ENCODE measurements around the gene TPGS1.
A peak's percentile ranks its signal among the peaks of the same experiment; 100 is the strongest.

Gene TPGS1

DNA sequence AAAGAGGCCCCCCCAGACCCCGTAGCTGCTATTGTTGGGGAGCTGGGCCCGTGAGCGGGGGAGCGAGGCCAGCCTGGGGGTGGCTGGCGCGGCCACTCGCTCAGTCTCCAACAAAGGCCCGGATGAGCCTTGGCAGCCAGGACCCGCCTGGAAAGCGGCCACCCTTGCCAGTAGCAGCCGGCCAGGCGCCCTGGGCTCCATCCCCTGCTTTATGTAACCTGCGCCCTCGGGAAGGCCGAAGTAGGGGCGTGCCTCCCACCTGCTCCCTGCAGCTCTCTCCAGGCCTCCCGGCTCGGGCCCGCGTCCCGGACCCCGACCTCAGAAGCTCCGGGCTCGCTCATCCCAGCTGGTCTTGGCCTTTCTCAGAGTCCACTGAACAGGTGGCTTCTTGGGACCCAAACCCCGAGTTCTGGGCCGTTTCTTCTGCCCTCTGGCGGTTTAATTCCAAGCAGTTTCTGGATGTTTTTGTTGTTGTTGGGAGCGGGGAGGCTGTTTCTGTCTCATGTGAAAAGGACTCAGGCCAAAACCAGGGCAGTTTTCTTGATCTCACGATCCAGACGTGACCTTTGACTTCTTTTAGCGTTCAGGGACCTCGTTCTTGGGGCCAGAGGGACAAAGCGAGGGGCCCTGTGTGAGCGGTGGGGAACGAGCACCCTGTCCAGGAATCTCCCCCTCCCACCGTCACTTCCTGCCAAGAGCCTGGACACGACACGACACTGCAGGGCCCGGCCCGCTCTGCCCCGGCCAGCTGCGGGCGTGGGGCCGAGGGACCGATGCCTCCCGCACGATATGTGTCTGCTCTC is 25.5 kb downstream of the TPGS1 start:
- H3K9ac ChIP-seq (ENCODE audit: low read depth, low read length), result peak overlapping the region; percentile 97
- H3K4me1 ChIP-seq (ENCODE audit: control insufficient read depth, insufficient read depth, low read length), result peaks cover 28% of the 10 kb centered on the region
- H3K9me3 ChIP-seq (replicated peaks; ENCODE audit: low read length), result no peaks in the 10 kb centered on the region
- no peaks in the 10 kb centered on the region for H3K27me3 ChIP-seq (ENCODE audit: control insufficient read depth, insufficient read depth, low read length)
- peak overlapping the region; percentile 97 for H3K4me2 ChIP-seq (ENCODE audit: low read length)
- H3K36me3 ChIP-seq (ENCODE audit: insufficient read depth, low read length), result peaks cover 12% of the 10 kb centered on the region
- peak overlapping the region; percentile 99 for H3K4me3 ChIP-seq (ENCODE audit: low read length)

DNA sequence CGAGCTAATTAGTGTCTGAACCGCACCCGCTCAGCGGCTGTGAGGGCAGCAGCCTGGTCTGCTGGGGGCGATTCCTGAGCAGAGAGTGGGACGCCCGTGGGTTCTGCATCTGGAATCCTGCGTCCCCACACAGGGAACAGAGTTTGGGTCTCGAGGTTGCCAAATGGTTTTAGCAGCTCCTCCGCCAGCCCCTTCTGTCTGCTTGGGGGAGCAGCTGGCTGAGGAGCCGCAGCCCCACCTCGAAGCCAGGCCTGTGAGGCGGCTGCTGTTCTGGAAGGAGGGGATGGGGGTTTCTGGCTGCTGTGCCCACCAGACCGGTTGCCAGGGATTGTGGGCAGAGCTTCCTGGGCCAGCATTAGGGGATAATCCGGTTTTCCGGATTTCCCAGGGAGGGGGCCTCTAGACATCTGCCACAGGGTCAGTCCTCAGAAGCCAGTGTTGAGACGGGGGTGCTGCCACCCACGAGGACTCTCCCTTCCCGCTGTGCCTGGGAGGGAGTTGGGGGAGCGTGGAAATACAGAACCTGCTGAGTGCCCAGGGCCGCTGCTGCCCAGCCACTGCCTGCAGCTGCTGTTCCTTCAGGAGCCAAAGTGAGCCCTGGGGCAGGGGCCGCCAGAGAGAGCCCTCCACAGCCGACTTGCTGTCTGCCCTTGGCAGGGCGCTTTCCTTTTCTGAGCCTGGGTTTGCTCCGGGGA is 26.2 kb downstream of the TPGS1 start:
- Histone ChIP-seq H3K4me2 (ENCODE audit: low read length) (peak overlapping the region; percentile 97), H3K36me3 (ENCODE audit: insufficient read depth, low read length) (peaks cover 16% of the 10 kb centered on the region), H3K9ac (ENCODE audit: low read depth, low read length) (peak overlapping the region; percentile 97), H3K4me3 (ENCODE audit: low read length) (peak overlapping the region; percentile 99), H3K27me3 (ENCODE audit: control insufficient read depth, insufficient read depth, low read length) (no peaks in the 10 kb centered on the region), H3K4me1 (ENCODE audit: control insufficient read depth, insufficient read depth, low read length) (peaks cover 28% of the 10 kb centered on the region), H3K9me3 (replicated peaks; ENCODE audit: low read length) (no peaks in the 10 kb centered on the region)

DNA sequence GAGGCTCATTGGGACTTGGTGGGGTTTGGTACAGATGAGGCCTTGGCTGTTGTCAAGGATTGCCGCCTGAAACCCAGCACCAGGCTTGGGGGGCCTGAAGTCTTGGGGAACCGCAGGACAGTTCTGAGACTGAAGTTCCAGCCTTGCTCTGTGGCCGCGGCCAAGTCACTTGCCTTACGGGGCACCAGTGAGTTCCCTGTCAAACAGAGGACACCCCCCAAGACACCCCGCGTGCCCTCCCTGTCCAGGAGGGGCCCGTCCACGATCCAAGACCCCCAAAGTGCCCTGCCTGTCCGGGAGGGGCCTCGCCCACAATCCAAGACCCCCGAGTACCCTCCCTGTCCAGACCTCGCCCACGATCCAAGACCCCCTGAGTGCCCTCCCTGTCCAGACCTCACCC is 26.8 kb downstream of the TPGS1 start:
- peaks cover 28% of the 10 kb centered on the region for H3K4me1 ChIP-seq (ENCODE audit: control insufficient read depth, insufficient read depth, low read length)
- peaks cover 16% of the 10 kb centered on the region for H3K36me3 ChIP-seq (ENCODE audit: insufficient read depth, low read length)
- no peaks in the 10 kb centered on the region for H3K9me3 ChIP-seq (replicated peaks; ENCODE audit: low read length)
- H3K9ac ChIP-seq (ENCODE audit: low read depth, low read length), result peak overlapping the region; percentile 97
- no peaks in the 10 kb centered on the region for H3K27me3 ChIP-seq (ENCODE audit: control insufficient read depth, insufficient read depth, low read length)
- peak overlapping the region; percentile 99 for H3K4me3 ChIP-seq (ENCODE audit: low read length)
- peak overlapping the region; percentile 97 for H3K4me2 ChIP-seq (ENCODE audit: low read length)

DNA sequence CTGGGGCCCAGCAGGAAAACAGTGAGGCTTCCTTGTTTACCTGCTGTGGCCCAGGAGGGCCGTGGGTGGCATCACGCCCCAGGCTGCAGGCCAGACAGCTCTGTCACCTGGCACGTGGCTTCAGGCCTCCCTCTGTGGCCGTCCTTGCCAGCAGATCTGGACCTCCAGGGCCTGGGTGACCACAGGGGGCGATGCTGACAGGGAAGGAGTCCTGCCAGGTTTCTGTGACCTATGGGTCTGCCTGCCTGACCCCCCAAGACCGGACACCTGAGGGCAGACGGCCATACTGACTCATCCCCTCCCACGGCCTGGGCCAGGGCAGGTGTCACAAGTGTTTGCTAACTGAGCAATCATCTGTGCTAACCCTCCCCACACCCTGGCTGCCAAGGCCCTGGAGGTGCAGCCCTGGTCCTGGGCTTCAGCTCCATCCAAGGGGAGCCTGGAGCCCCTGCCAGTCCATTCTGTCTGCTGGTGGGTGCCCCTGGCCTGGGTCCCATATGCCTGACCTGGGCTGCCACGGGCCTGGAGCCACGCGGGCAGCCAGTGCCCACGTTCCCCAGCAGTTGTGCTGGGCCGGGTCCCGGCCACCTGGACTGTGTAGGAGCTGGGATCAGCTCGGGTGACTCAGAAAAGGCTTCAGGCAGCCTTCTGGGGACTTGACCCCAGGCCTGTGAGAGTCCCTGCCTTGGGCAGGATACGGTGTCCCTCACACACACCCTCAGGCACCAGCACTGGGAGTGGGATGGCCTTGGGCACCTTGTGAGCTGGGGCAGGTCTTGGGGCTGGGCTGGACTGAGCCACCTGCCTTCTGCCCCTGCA is 27.9 kb downstream of the TPGS1 start:
- Histone ChIP-seq H3K4me3 (ENCODE audit: low read length) (no peak overlapping the region), H3K9me3 (replicated peaks; ENCODE audit: low read length) (no peaks in the 10 kb centered on the region), H3K36me3 (ENCODE audit: insufficient read depth, low read length) (peaks cover 21% of the 10 kb centered on the region), H3K9ac (ENCODE audit: low read depth, low read length) (no peak overlapping the region), H3K27me3 (ENCODE audit: control insufficient read depth, insufficient read depth, low read length) (no peaks in the 10 kb centered on the region), H3K4me1 (ENCODE audit: control insufficient read depth, insufficient read depth, low read length) (peaks cover 28% of the 10 kb centered on the region), H3K4me2 (ENCODE audit: low read length) (peak overlapping the region; percentile 18)

DNA sequence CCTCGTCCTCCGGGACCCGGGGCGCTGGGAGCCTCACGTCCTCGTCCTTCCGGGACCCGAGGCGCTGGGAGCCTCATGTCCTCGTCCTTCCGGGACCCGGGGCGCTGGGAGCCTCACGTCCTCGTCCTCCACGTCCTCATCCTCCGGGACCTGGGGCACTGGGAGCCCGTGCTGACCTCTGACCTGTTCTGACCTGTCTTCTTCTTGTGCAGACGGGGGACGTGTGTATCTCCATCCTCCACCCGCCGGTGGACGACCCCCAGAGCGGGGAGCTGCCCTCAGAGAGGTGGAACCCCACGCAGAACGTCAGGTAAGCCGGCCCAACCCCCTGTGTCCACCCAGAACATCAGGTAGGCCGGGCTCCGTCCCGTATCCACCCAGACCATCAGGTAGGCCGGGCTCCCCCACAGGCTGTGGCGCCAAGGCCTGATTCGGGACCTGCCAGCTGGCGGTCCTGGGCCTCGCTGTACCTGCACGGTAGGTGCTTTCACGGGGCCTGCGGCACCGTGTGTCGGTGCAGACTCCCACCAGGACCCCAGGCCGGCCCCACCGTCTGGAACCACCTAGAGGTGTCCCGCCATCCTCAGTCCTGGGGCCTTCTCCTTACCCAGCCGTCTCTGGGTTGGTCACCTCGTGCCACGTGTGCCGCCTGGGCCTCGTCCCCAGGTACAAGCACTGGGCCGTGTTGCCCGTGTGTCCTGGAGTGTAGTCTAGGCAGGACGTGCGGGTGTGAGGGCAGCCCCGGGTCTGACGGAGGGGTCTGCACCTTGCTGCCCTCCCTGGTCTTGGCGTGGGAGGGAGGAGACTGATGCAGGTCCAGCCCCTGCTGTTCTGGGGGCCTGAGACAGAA is 29.0 kb downstream of the TPGS1 start:
- Histone ChIP-seq H3K27me3 (ENCODE audit: control insufficient read depth, insufficient read depth, low read length) (no peaks in the 10 kb centered on the region), H3K4me3 (ENCODE audit: low read length) (no peak overlapping the region), H3K4me1 (ENCODE audit: control insufficient read depth, insufficient read depth, low read length) (peaks cover 28% of the 10 kb centered on the region), H3K9ac (ENCODE audit: low read depth, low read length) (no peak overlapping the region), H3K4me2 (ENCODE audit: low read length) (no peak overlapping the region), H3K36me3 (ENCODE audit: insufficient read depth, low read length) (peaks cover 24% of the 10 kb centered on the region), H3K9me3 (replicated peaks; ENCODE audit: low read length) (no peaks in the 10 kb centered on the region)

DNA sequence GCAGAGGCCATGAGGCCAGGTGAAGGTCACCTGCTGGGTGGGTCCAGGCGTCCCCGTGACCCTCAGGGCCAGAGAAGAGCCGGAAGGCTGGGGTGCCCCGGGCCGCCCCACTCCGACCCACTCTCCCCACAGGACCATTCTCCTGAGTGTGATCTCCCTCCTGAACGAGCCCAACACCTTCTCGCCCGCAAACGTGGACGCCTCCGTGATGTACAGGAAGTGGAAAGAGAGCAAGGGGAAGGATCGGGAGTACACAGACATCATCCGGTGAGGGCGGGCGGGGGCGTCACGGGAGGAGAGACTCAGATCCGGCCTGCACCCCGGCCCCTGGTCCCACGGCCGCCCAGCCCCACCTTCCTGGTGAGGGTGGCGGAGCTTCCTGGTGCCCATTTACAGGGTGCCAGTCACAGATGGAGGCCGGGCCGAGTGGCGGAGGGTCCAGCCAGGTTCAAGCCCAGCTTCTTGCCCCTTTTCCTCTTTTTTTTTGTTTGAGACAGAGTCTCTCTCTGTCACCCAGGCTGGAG is 29.6 kb downstream of the TPGS1 start:
- H3K9me3 ChIP-seq (replicated peaks; ENCODE audit: low read length), result no peaks in the 10 kb centered on the region
- peaks cover 30% of the 10 kb centered on the region for H3K36me3 ChIP-seq (ENCODE audit: insufficient read depth, low read length)
- H3K9ac ChIP-seq (ENCODE audit: low read depth, low read length), result no peak overlapping the region
- no peak overlapping the region for H3K4me2 ChIP-seq (ENCODE audit: low read length)
- peaks cover 28% of the 10 kb centered on the region for H3K4me1 ChIP-seq (ENCODE audit: control insufficient read depth, insufficient read depth, low read length)
- no peak overlapping the region for H3K4me3 ChIP-seq (ENCODE audit: low read length)
- no peaks in the 10 kb centered on the region for H3K27me3 ChIP-seq (ENCODE audit: control insufficient read depth, insufficient read depth, low read length)

DNA sequence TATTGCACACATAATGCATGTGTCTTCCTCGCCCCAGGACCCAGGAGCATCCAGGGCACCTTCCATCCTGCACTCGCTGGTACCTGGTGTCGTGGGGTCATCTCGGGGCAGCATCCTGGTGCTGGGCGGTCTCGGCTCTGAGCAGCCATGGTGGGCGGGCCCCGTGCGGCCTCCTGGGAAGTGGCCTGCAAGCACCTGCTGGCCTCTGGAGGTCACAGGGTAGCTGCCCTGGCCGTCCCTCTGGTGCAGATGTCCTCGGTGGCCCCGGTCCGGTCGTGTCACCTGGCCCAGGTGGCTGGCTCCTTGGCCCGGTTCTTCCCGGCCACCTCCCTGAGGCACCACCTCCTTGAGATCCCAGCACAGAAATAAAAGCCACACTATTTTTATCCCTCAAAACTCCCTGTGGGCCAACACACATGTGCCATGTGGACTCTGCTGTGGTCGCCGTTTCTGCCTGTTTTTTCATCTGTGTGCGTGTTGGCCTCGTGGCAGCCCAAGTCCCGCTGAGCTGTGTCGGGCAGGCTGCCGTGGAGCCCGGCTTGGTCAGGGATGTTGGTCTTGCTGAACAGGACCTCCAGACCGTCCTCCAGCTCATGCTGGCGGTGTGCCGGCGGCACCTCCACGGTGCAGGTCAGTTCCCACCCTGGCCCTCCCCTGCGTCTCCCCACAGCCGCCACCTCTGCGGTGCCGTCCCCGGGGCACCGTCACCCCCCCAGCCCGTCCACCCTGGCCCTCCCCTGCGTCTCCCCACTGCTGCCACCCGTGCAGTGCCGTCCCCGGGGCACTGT is 31.5 kb downstream of the TPGS1 start:
- Histone ChIP-seq H3K4me1 (ENCODE audit: control insufficient read depth, insufficient read depth, low read length) (peaks cover 18% of the 10 kb centered on the region), H3K4me2 (ENCODE audit: low read length) (no peak overlapping the region), H3K36me3 (ENCODE audit: insufficient read depth, low read length) (peaks cover 36% of the 10 kb centered on the region), H3K4me3 (ENCODE audit: low read length) (no peak overlapping the region), H3K9ac (ENCODE audit: low read depth, low read length) (no peak overlapping the region), H3K9me3 (replicated peaks; ENCODE audit: low read length) (no peaks in the 10 kb centered on the region), H3K27me3 (ENCODE audit: control insufficient read depth, insufficient read depth, low read length) (no peaks in the 10 kb centered on the region)

DNA sequence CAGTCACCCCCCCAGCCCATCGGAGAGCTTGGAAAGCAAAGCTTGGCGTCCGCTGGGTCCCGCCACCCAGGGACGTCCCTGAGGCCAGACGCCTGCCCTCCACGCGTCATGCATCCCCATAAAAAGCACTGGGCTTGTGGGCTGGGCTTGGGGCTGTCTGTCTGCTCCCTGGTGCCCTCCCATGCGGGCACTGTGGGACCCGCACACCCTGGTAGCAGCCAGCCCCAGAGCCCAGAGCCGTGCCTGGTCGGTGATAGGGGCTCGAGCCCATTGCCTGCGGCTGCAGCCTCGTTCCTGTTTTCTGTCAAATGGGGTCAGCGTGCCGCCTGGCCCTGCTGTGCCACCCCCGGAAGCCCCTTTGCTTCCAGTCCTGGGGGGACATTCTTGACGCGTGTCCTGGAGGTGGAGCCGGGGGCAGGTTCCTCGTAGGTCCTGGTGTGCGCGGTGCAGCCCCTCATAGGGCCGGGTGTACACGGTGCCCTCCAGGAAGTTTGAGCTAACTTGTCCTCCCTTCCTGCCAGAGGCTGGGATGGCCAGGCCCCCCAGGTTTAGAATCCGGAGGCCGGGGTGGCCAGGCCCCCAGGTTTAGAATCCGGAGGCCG is 32.2 kb downstream of the TPGS1 start:
- Histone ChIP-seq H3K27me3 (ENCODE audit: control insufficient read depth, insufficient read depth, low read length) (no peaks in the 10 kb centered on the region), H3K9ac (ENCODE audit: low read depth, low read length) (no peak overlapping the region), H3K4me2 (ENCODE audit: low read length) (no peak overlapping the region), H3K9me3 (replicated peaks; ENCODE audit: low read length) (no peaks in the 10 kb centered on the region), H3K36me3 (ENCODE audit: insufficient read depth, low read length) (peaks cover 36% of the 10 kb centered on the region), H3K4me3 (ENCODE audit: low read length) (no peak overlapping the region), H3K4me1 (ENCODE audit: control insufficient read depth, insufficient read depth, low read length) (peaks cover 11% of the 10 kb centered on the region)

DNA sequence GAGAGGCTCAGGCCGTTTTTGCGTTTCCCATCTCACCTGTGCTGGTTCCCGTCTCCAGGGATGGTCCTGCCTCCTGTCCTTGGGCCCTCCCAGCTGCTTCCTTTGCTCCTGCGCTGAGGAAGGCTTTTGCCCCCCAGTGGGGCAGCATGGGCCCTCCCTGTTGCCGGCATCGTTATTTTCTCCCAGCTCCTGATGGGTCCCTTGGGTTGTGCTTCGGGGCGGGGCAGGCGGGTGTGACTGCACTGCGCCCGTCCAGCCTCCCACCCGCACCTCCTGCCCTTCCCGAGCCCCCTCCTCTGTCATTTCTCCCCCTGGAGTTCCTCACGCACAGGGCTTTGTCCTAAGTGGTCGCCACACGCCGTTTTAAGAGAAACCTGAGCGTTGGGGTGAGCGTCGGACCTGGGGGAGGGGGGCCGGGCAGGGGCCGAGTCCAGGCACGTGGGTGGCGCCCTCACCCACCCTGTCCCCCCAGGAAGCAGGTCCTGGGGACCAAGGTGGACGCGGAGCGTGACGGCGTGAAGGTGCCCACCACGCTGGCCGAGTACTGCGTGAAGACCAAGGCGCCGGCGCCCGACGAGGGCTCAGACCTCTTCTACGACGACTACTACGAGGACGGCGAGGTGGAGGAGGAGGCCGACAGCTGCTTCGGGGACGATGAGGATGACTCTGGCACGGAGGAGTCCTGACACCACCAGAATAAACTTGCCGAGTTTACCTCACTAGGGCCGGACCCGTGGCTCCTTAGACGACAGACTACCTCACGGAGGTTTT is 33.8 kb downstream of the TPGS1 start:
- H3K4me1 ChIP-seq (ENCODE audit: control insufficient read depth, insufficient read depth, low read length), result no peaks in the 10 kb centered on the region
- no peaks in the 10 kb centered on the region for H3K27me3 ChIP-seq (ENCODE audit: control insufficient read depth, insufficient read depth, low read length)
- H3K4me3 ChIP-seq (ENCODE audit: low read length), result no peak overlapping the region
- H3K9ac ChIP-seq (ENCODE audit: low read depth, low read length), result no peak overlapping the region
- no peaks in the 10 kb centered on the region for H3K9me3 ChIP-seq (replicated peaks; ENCODE audit: low read length)
- no peak overlapping the region for H3K4me2 ChIP-seq (ENCODE audit: low read length)
- peaks cover 34% of the 10 kb centered on the region for H3K36me3 ChIP-seq (ENCODE audit: insufficient read depth, low read length)

Measured in skeletal muscle satellite cell (primary cell).